HAP-1 (cell line): Measurements from ENCODE around the gene ABRACL.

Experiments used
- DNase-seq, 2 experiments: peaks; one replicate each; pipeline ENCODE4 v3.0.0-alpha.2; 2016 to 2020; ENCODE audit warnings: low spot score in 2 of 2
- H3K27me3 ChIP-seq: fragments of 250-450 bp; sonication (Bioruptor Pico); 2 replicates; pipeline ENCODE4 v1.5.1; 2020; ENCODE audit warnings: low read depth, mild to moderate bottlenecking, moderate library complexity
- H3K36me3 ChIP-seq: fragments of 250-450 bp; sonication (Bioruptor Pico); replicated peaks from 2 replicates; pipeline ENCODE4 v1.5.1; 2020; ENCODE audit warnings: mild to moderate bottlenecking
- H3K4me1 ChIP-seq: fragments of 250-450 bp; sonication (Bioruptor Pico); 2 replicates; pipeline ENCODE4 v1.5.1; 2020; ENCODE audit warnings: mild to moderate bottlenecking
- H3K4me3 ChIP-seq: fragments of 250-450 bp; sonication (Bioruptor Pico); 2 replicates; pipeline ENCODE4 v1.5.1; 2020; ENCODE audit warnings: mild to moderate bottlenecking, moderate library complexity
- H3K9me3 ChIP-seq: fragments of 250-450 bp; sonication (Bioruptor Pico); 2 replicates; pipeline ENCODE4 v1.5.1; 2020; ENCODE audit warnings: mild to moderate bottlenecking, moderate library complexity
- in situ Hi-C: fragments of 300-500 bp; cut with MboI; formaldehyde crosslinking; loops from 3 replicates; pipeline ENCODE4 v1.14.3; 2020; ENCODE audit warnings: low sequenced_read_pairs, inconsistent platforms, mixed read lengths

Gene ABRACL

DNA sequence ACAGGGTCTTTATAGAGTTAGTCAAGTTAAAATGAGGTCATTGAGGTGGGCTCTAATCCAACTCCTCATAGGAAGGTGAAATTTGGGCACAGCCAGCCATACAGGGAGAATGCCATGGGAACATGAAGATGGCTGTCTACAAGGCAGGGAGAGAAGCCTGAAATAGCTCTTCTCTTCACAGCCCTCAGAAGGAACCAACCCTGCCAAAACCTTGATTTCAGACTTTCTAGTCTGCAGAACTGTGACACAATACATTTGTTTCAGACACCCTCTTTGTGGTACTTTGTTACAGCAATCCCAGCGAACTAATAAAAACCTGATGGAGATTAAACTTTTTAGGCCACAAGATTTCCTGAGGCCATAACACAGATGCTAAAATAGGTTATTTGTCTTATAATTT, 63.3 kb downstream of the ABRACL start:
- in situ Hi-C loops: no loop called here
- H3K4me1 ChIP-seq: no peaks in the 10 kb centered on the region
- DNase-seq: no peak

More for the DNA sequence above, 63.3 kb downstream of the ABRACL start:
- Histone ChIP-seq H3K9me3 (no peaks in the 10 kb centered on the region), H3K27me3 (no peaks in the 10 kb centered on the region), H3K4me3 (no peak overlapping the region), H3K36me3 (no peaks in the 10 kb centered on the region)
